K562 (cell line): Measurements from ENCODE around the gene NBPF12. TPM values are rescaled to one million over a fixed set of nuclear protein-coding genes. Genes with fewer than 3 reads are reported as not detected.
"Not testable (repeated sequence)": the region's sequence is repeated elsewhere in the genome, so short reads cannot be mapped to it uniquely, and the experiment has no call there.

ENCODE experiments used
- ATAC-seq: fragments of 200-7000 bp; cut with Tn5 transposase; 3 replicates; pipeline ENCODE4 v1.9.1; 2020; ENCODE audit warnings: moderate library complexity
- BruUV-seq: library from RNA; stranded (reverse); fragments of 400-500 nt; replicated peaks from 2 replicates; lab custom pipeline; 2021; lab: Mats Ljungman, UMichigan
- CTCF ChIA-PET: fragments of 300-600 bp; formaldehyde crosslinking; extraction: SDS; loops from one replicate; lab custom pipeline; 2021; ENCODE audit warnings: low intra/inter-chr PET ratio; lab: Yijun Ruan, JAX
- POLR2A ChIA-PET: fragments of 300-600, 350-650 bp; sonication (Branson Sonifier 250); formaldehyde crosslinking; extraction: SDS; loops from one replicate; lab custom pipeline; 2021; ENCODE audit warnings: antibody characterized with exemption, inconsistent platforms; lab: Yijun Ruan, JAX
- DNase-seq, 4 experiments: peaks; one replicate each; pipeline versions ENCODE4 v3.0.0 to v3.0.0-alpha.2; 2011 to 2018; ENCODE audit warnings: low spot score in 3 of 4, mixed read lengths in 3 of 4; ENCODE audit errors: extremely low read depth in 1 of 4
- FAIRE-seq: peaks from 2 replicates; lab custom pipeline; 2011; peaks lifted over from hg19 to GRCh38; lab: Jason Lieb, UNC
- H2AFZ ChIP-seq: 2 replicates; pipeline ENCODE4 v1.6.0; 2011; ENCODE audit warnings: low read depth, low read length, control low read depth, inconsistent platforms
- H3K27ac ChIP-seq: fragments of 200-600 bp; 3 replicates; pipeline ENCODE4 v1.8.0; 2011; ENCODE audit warnings: low read depth, mild to moderate bottlenecking, control low read depth, inconsistent platforms, low read length, moderate library complexity, mixed read lengths; ENCODE audit errors: extremely low read depth
- H3K27me3 ChIP-seq, 2 experiments: fragments of 300-600 bp in 1 of 2; 2 replicates in 1 of 2; 3 replicates in 1 of 2; pipeline versions ENCODE4 v1.6.0 to v1.8.0; 2011; ENCODE audit warnings: inconsistent platforms in 2 of 2, low read length in 2 of 2, mild to moderate bottlenecking in 1 of 2, mixed read lengths in 1 of 2, moderate library complexity in 1 of 2; ENCODE audit not compliant: control insufficient read depth in 2 of 2, insufficient read depth in 2 of 2
- H3K36me3 ChIP-seq: fragments of 300-600 bp; 3 replicates; pipeline ENCODE4 v1.8.0; 2011; ENCODE audit warnings: mild to moderate bottlenecking, low read length, inconsistent platforms; ENCODE audit not compliant: control insufficient read depth, insufficient read depth
- H3K4me1 ChIP-seq, 2 experiments: fragments of 200-600 bp in 1 of 2; replicated peaks in 1 of 2; 2 replicates in 1 of 2; 3 replicates in 1 of 2; pipeline versions ENCODE4 v1.5.1 to v1.8.0; 2011; ENCODE audit warnings: inconsistent platforms in 2 of 2, low read length in 2 of 2, mild to moderate bottlenecking in 1 of 2, mixed read lengths in 1 of 2, moderate library complexity in 1 of 2; ENCODE audit not compliant: control insufficient read depth in 2 of 2, insufficient read depth in 2 of 2
- H3K4me2 ChIP-seq: 2 replicates; pipeline ENCODE4 v1.6.1; 2011; ENCODE audit warnings: low read length, control low read depth, inconsistent platforms, mixed read lengths; ENCODE audit not compliant: insufficient read depth
- H3K4me3 ChIP-seq: fragments of 200-600 bp; sonication (generic), shearing (Covaris generic); 2 replicates; pipeline ENCODE4 v1.5.1; 2016; ENCODE audit warnings: control low read depth, inconsistent platforms
- H3K79me2 ChIP-seq: fragments of 200-600 bp; 3 replicates; pipeline ENCODE4 v1.8.0; 2011; ENCODE audit warnings: low read length, inconsistent platforms; ENCODE audit not compliant: control insufficient read depth, insufficient read depth
- H3K9ac ChIP-seq, 2 experiments: 2 replicates each; pipeline versions ENCODE4 v1.6.0 to v1.6.1; 2011; ENCODE audit warnings: low read depth in 2 of 2, low read length in 2 of 2, control low read depth in 1 of 2, inconsistent platforms in 1 of 2, mild to moderate bottlenecking in 1 of 2, mixed read lengths in 1 of 2; ENCODE audit not compliant: insufficient read depth in 1 of 2
- H3K9me1 ChIP-seq: one replicate; pipeline ENCODE4 v1.6.0; 2011; ENCODE audit warnings: inconsistent platforms, mild to moderate bottlenecking, low read length, moderate library complexity; ENCODE audit not compliant: control insufficient read depth, insufficient read depth
- H3K9me3 ChIP-seq: replicated peaks from 2 replicates; pipeline ENCODE4 v1.5.1; 2011; ENCODE audit warnings: low read depth, low read length, inconsistent platforms; ENCODE audit not compliant: control insufficient read depth, insufficient read depth
- H4K20me1 ChIP-seq: replicated peaks from 2 replicates; pipeline ENCODE4 v1.6.1; 2011; ENCODE audit warnings: low read length, inconsistent platforms, mixed read lengths; ENCODE audit not compliant: control insufficient read depth, insufficient read depth
- ZNF507 ChIP-seq: conservative IDR thresholded peaks from 2 replicates; pipeline ENCODE4 v1.6.1; 2017; ENCODE audit warnings: missing genetic modification characterization, missing compliant biosample characterization
- WGBS: fragments of 100-300 bp; shearing (Covaris generic); methylation state at CpG from one replicate; pipeline ENCODE4 v1.1.6; 2016; ENCODE audit warnings: low coverage, mixed read lengths; ENCODE audit not compliant: insufficient coverage; ENCODE audit errors: missing lambda C conversion rate; 5-methylcytosine and 5-hydroxymethylcytosine counted together
- in situ Hi-C: fragments of 300-500 bp; cut with MboI; formaldehyde crosslinking; loops from 4 replicates; pipeline ENCODE4 v1.15.0; 2018; ENCODE audit warnings: inconsistent platforms, mixed read lengths
- intact Hi-C: fragments of 100-400 bp; cut with micrococcal nuclease; formaldehyde crosslinking; loops from 2 replicates; pipeline ENCODE4 v1.14.2; 2022
- polyA plus RNA-seq, 8 experiments: library from polyadenylated mRNA; depleted of rRNA in 4 of 8; stranded (reverse) in 5 of 8; unstranded in 3 of 8; fragments of >200 nt; fragmentation: Nextera tagmentation in 2 of 8; fragmentation: Illumina TruSeq in 1 of 8; extraction: Ambion mirVana in 2 of 8; extraction: Trizol in 1 of 8; gene quantifications; 2 replicates each; pipeline versions ENCODE4 v1.2.1 to v1.2.3, GENCODE V29; 2011 to 2014; ENCODE audit warnings: inconsistent platforms in 1 of 8, missing spikeins in 1 of 8
- total RNA-seq, 7 experiments: library from RNA; depleted of rRNA in 6 of 7; stranded (reverse); fragments of >200 nt in 6 of 7; fragmentation: Illumina TruSeq in 2 of 7; extraction: Trizol in 2 of 7; gene quantifications; 2 replicates each; pipeline versions ENCODE4 v1.2.1 to v1.2.3, GENCODE V29; 2011 to 2021; ENCODE audit warnings: low replicate concordance in 1 of 7

NBPF12 gene
- total and polyA plus RNA-seq, 9 of the 15 experiments (the other 6 are each of a cell fraction or from before 2014, with no cell fraction given): 2.4 to 14.5 (median 8.2) TPM

GRCh38 chr1:147008495-147008894 lies 70.4 kb downstream of the NBPF12 start:
- ATAC-seq, FAIRE-seq, CTCF ChIA-PET, POLR2A ChIA-PET, H3K9ac ChIP-seq, H3K4me1 ChIP-seq, H3K27ac ChIP-seq, H3K27me3 ChIP-seq, intact Hi-C loops, H3K36me3 ChIP-seq, DNase-seq, BruUV-seq, H3K9me3 ChIP-seq, H3K79me2 ChIP-seq, H3K4me3 ChIP-seq, H2AFZ ChIP-seq, H3K4me2 ChIP-seq, H4K20me1 ChIP-seq, H3K9me1 ChIP-seq: not testable (repeated sequence)
- peak; percentile 97 for TF ChIP-seq ZNF507
- in situ Hi-C loops: loop anchor here (10.0 to 25.0 kb wide), 2 partner anchors 954 to 1446 kb away; no protein-coding TSS in a partner anchor
- no CpG with 5 or more reads among the region's 1 CpG for whole genome bisulfite sequencing

DNA sequence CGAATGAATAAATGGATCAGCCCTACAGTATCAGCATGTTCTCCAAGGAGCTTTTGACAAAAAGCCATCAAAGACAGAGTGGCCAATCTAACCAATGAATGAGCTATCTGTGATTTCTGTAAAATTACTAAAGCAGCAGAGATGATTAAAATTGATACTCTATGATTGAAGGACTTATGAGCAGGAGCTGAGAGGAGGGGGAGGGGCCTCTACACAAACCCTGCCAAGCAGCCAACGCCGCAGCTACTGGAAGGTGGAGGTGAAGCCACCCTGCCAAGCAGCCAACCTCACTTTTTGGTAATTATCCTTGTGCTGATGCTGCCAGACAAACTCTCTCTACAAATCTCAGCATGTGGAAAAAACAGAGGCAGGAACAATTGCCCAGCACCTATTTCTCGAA lies 88.9 kb downstream of the NBPF12 start:
- H3K4me3 ChIP-seq, H3K79me2 ChIP-seq, intact Hi-C loops, in situ Hi-C loops, H3K27ac ChIP-seq, H2AFZ ChIP-seq, H3K9me1 ChIP-seq, H3K4me1 ChIP-seq, H3K36me3 ChIP-seq, H3K9me3 ChIP-seq, FAIRE-seq, BruUV-seq, CTCF ChIA-PET, DNase-seq, H4K20me1 ChIP-seq, H3K9ac ChIP-seq, ATAC-seq, H3K4me2 ChIP-seq, POLR2A ChIA-PET: not testable (repeated sequence)
- H3K27me3 ChIP-seq: peaks cover 0 to 16% of the 10 kb centered on the region in 2 experiments; a peak in 2 of 5 replicates
- WGBS: 5% methylated on average over 4 of the region's 4 CpGs

- H3K9ac ChIP-seq, H3K4me1 ChIP-seq, DNase-seq, intact Hi-C loops, CTCF ChIA-PET, H3K4me2 ChIP-seq, H2AFZ ChIP-seq, ATAC-seq, H3K27me3 ChIP-seq, H3K79me2 ChIP-seq, H3K27ac ChIP-seq, BruUV-seq, in situ Hi-C loops, H3K9me3 ChIP-seq, H3K36me3 ChIP-seq, H4K20me1 ChIP-seq, H3K4me3 ChIP-seq, H3K9me1 ChIP-seq: not testable (repeated sequence)
- POLR2A ChIA-PET: interaction anchor here (0.6 kb wide), 1 partner anchor 15 kb away, joined by 4 read pairs; no protein-coding TSS in a partner anchor
- 0% methylated on average over 2 of the region's 4 CpGs for WGBS
- peak; percentile 19 for FAIRE-seq
These were observed 92.0 kb downstream of the NBPF12 start for GRCh38 chr1:147030066-147030653.
